A549 (cell line): ENCODE measurements around the gene KCNH4. TPM values are rescaled to one million over a fixed set of nuclear protein-coding genes. Genes with fewer than 3 reads are reported as not detected.

Source experiments
- ATAC-seq, 2 experiments: fragments of 200-7000 bp in 1 of 2; fragments of >200 bp in 1 of 2; cut with Nextera tagmentation in 1 of 2; cut with Tn5 transposase in 1 of 2; 3 replicates each; pipeline versions ENCODE4 v1.8.0 to v1.9.1; 2018 to 2020; ENCODE audit warnings: mild to moderate bottlenecking in 1 of 2, moderate library complexity in 1 of 2
- CTCF ChIA-PET: fragments of 300-600 bp; sonication (Branson Sonifier 250); formaldehyde crosslinking; extraction: SDS; loops from one replicate; lab custom pipeline; 2021; ENCODE audit warnings: antibody characterized with exemption, inconsistent platforms; lab: Yijun Ruan, JAX
- POLR2A ChIA-PET: fragments of 350-600 bp; formaldehyde crosslinking; extraction: SDS; loops from one replicate; lab custom pipeline; 2021; ENCODE audit warnings: antibody characterized with exemption, inconsistent platforms; lab: Yijun Ruan, JAX
- DNase-seq, 2 experiments: peaks; one replicate each; pipeline versions ENCODE4 v3.0.0 to v3.0.0-alpha.2; 2011 to 2016; ENCODE audit warnings: low read depth in 1 of 2, low spot score in 1 of 2
- FAIRE-seq: peaks from 2 replicates; lab custom pipeline; 2011; peaks lifted over from hg19 to GRCh38; lab: Jason Lieb, UNC
- H3K27ac ChIP-seq, 2 experiments: fragments of >200 bp; sonication (Bioruptor Twin); formaldehyde crosslinking; 3 replicates each; pipeline ENCODE4 v1.5.1; 2016 to 2017
- H3K4me1 ChIP-seq: fragments of >200 bp; sonication (Bioruptor Twin); formaldehyde crosslinking; 3 replicates; pipeline ENCODE4 v1.6.1; 2016
- H3K4me2 ChIP-seq: fragments of >200 bp; sonication (Bioruptor Twin); formaldehyde crosslinking; 3 replicates; pipeline ENCODE4 v1.6.1; 2016
- H3K4me3 ChIP-seq: fragments of >200 bp; sonication (Bioruptor Twin); formaldehyde crosslinking; 3 replicates; pipeline ENCODE4 v1.5.1; 2016
- H3K9me3 ChIP-seq: fragments of >200 bp; sonication (Bioruptor Twin); formaldehyde crosslinking; 3 replicates; pipeline ENCODE4 v1.6.1; 2016
- BHLHE40 ChIP-seq: IDR thresholded peaks from 2 replicates; pipeline ENCODE4 v1.6.1; 2012; ENCODE audit warnings: low read depth, low read length, inconsistent platforms
- CBX2 ChIP-seq: fragments of 200-600 bp; sonication (generic); IDR thresholded peaks from 2 replicates; pipeline ENCODE4 v1.6.1; 2016; ENCODE audit warnings: low read depth, mild to moderate bottlenecking, borderline replicate concordance
- CBX8 ChIP-seq: fragments of 200-600 bp; sonication (generic); IDR thresholded peaks from 2 replicates; pipeline ENCODE4 v1.6.1; 2016
- EP300 ChIP-seq, 2 experiments: fragments of >200 bp; sonication (Bioruptor Twin); formaldehyde crosslinking; IDR thresholded peaks; 2 replicates in 1 of 2; 3 replicates in 1 of 2; pipeline ENCODE4 v1.6.1; 2016 to 2017
- ESRRA ChIP-seq: fragments of 150-350 bp; IDR thresholded peaks from 2 replicates; pipeline ENCODE4 v1.6.1; 2014; ENCODE audit warnings: mild to moderate bottlenecking, low read length, borderline replicate concordance
- FOSB ChIP-seq: fragments of 250-450 bp; sonication (Bioruptor Pico); IDR thresholded peaks from 2 replicates; pipeline ENCODE4 v1.5.0; 2020; ENCODE audit warnings: mild to moderate bottlenecking, moderate library complexity
- GATA3 ChIP-seq: IDR thresholded peaks from 2 replicates; pipeline ENCODE4 v1.6.1; 2012; ENCODE audit warnings: borderline replicate concordance
- HEYL ChIP-seq: fragments of 250-450 bp; sonication (Bioruptor Pico); IDR thresholded peaks from 2 replicates; pipeline ENCODE4 v1.8.0; 2021; ENCODE audit warnings: mild to moderate bottlenecking, moderate library complexity
- HOXA7 ChIP-seq: fragments of 250-450 bp; sonication (Bioruptor Pico); IDR thresholded peaks from 2 replicates; pipeline ENCODE4 v1.5.0; 2020; ENCODE audit warnings: mild to moderate bottlenecking, moderate library complexity
- HOXB5 ChIP-seq: fragments of 250-450 bp; sonication (Bioruptor Pico); IDR thresholded peaks from 2 replicates; pipeline ENCODE4 v1.5.0; 2020; ENCODE audit warnings: mild to moderate bottlenecking, moderate library complexity
- JUNB ChIP-seq: fragments of >200 bp; sonication (Bioruptor Twin); formaldehyde crosslinking; IDR thresholded peaks from 2 replicates; pipeline ENCODE4 v1.6.1; 2016
- KDM5A ChIP-seq: fragments of 200-600 bp; sonication (generic); IDR thresholded peaks from 2 replicates; pipeline ENCODE4 v1.6.1; 2016; ENCODE audit warnings: antibody characterized with exemption, mild to moderate bottlenecking
- MAFK ChIP-seq: fragments of 450-650 bp; IDR thresholded peaks from 2 replicates; pipeline ENCODE4 v1.6.1; 2014; ENCODE audit not compliant: partially characterized antibody
- MYC ChIP-seq: IDR thresholded peaks from 2 replicates; pipeline ENCODE4 v1.6.1; 2012; ENCODE audit warnings: mild to moderate bottlenecking, inconsistent platforms, low read length, improper control_type of control experiment, borderline replicate concordance
- NFE2L2 ChIP-seq: fragments of 150-350 bp; conservative IDR thresholded peaks from 2 replicates; pipeline ENCODE4 v1.6.1; 2014; ENCODE audit warnings: low read length
- PHF8 ChIP-seq: fragments of 200-600 bp; sonication (generic); IDR thresholded peaks from 2 replicates; pipeline ENCODE4 v1.6.1; 2016; ENCODE audit warnings: low read depth, mild to moderate bottlenecking, antibody characterized with exemption, moderate library complexity, borderline replicate concordance
- POLR2AphosphoS2 ChIP-seq: conservative IDR thresholded peaks from 2 replicates; pipeline ENCODE4 v1.6.1; 2012; ENCODE audit warnings: low read length, improper control_type of control experiment, inconsistent platforms
- SMC3 ChIP-seq: fragments of >200 bp; sonication (Bioruptor Twin); formaldehyde crosslinking; IDR thresholded peaks from 3 replicates; pipeline ENCODE4 v1.6.1; 2018; ENCODE audit warnings: inconsistent platforms
- TFCP2L1 ChIP-seq: fragments of 250-450 bp; sonication (Bioruptor Pico); IDR thresholded peaks from 2 replicates; pipeline ENCODE4 v1.5.0; 2021; ENCODE audit warnings: mild to moderate bottlenecking
- ZC3H11A ChIP-seq: fragments of 450-650 bp; IDR thresholded peaks from 2 replicates; pipeline ENCODE4 v1.6.1; 2014; ENCODE audit warnings: antibody characterized with exemption, mild to moderate bottlenecking
- ZNF302 ChIP-seq: fragments of 250-450 bp; sonication (Bioruptor Pico); IDR thresholded peaks from 2 replicates; pipeline ENCODE4 v1.9.0; 2021; ENCODE audit warnings: inconsistent platforms, mild to moderate bottlenecking, moderate library complexity
- WGBS: methylation state at CpG from one replicate; pipeline ENCODE4 v1.1.6; 2017; ENCODE audit errors: missing lambda C conversion rate; 5-methylcytosine and 5-hydroxymethylcytosine counted together
- polyA plus RNA-seq, 4 experiments: library from polyadenylated mRNA; depleted of rRNA in 3 of 4; stranded (reverse); fragments of >200 nt; fragmentation: RNase III in 1 of 4; extraction: RNeasy Plus Mini Kit Qiagen cat#74134 plus additional on column Dnase treatment in 1 of 4; gene quantifications; 2 replicates in 3 of 4; 3 replicates in 1 of 4; pipeline ENCODE4 v1.2.3, GENCODE V29; 2011 to 2017
- TF ChIP-seq, protein P1 (sequence below): fragments of 250-450 bp; sonication (Bioruptor Pico); IDR thresholded peaks from 2 replicates; pipeline ENCODE4 v1.5.0; 2020; ENCODE audit warnings: low read depth, mild to moderate bottlenecking, moderate library complexity
- TF ChIP-seq, protein P2 (sequence below): fragments of >200 bp; sonication (Bioruptor Twin); formaldehyde crosslinking; IDR thresholded peaks from 2 replicates; pipeline ENCODE4 v1.6.1; 2016
- TF ChIP-seq, protein P3 (sequence below): fragments of >200 bp; sonication (Bioruptor Twin); formaldehyde crosslinking; IDR thresholded peaks from 3 replicates; pipeline ENCODE4 v1.5.1; 2016
- TF ChIP-seq, protein P4 (sequence below): fragments of 250-450 bp; sonication (Bioruptor Pico); IDR thresholded peaks from 2 replicates; pipeline ENCODE4 v1.5.0; 2021; ENCODE audit warnings: mild to moderate bottlenecking, moderate library complexity, borderline replicate concordance

The KCNH4 gene
- polyA plus RNA-seq, 2 of the 4 experiments (the other 2 are of a cell fraction) = 0.25 to 0.37 TPM

DNA sequence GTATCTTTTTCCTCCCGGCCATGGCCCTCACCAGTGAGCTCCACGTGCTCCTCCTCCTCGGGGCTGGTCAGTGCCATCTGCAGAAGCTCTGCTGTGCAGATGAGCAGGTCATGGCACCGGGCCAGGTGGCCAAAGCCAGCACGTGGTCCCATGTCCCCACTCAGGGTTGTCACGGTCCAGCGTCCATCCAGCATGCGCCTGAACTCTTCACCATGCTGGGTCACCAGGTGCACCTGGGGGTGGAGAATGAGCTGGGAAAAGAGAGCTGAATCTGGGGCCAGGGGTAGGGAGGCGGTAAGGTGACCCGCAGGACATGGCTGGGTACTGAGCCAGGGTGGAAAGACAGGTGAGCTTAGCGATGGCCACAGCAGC lies 69.7 kb downstream of the KCNH4 start (continued):
- TF ChIP-seq CBX8 (no peak), JUNB (no peak), HOXA7 (CRISPR knock-in tag) (no peak)

DNA sequence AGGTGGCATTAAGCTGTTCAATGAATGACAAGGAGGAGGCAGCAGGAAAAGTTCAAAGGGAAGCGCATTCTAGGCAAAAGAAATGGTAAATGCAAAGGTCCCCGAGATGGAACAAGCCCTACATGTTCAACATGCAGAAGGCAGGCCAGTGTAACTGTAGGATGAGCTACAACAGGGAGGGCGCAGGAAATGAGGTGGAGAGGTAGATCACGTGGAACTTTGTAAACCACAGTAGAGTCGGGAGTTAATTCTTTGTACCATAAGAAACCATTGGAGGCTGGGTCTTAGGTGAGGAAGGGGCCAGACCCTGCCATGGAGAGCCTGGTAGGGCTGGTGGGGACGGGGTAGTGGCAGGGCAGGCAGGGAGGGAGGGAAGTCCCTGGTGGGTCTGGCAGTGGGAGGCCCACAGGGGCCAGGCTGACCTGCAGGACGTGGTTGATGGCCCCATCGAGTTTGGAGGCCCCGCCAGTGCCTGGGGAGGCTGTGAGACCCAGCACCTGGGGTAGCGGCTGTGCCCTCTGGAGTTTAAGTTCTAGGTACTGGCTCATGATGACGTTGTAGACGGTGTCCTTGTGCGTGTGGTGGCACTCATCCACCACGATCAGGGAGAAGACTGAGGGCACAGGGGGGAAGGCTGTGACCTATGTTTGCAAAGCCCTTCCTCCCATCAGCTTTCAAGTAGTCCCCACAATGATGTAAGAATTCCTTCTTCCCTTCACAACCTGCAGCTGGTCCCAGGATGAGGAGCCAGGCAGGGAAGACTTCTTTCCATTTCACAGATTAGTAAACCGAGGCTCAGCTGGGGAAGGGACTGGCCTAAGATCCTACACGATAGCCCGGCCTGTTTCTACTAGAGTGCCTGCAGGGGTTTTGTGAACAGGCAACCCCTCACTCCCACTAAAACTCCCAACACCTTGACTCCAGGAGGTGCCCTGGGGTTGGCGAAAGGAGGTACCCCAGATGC lies 70.4 kb downstream of the KCNH4 start:
- no peak for ATAC-seq
- POLR2A ChIA-PET = interaction anchor here (0.7 kb wide), 1 partner anchor 61 kb away, joined by 5 read pairs; no protein-coding TSS in a partner anchor

DNA sequence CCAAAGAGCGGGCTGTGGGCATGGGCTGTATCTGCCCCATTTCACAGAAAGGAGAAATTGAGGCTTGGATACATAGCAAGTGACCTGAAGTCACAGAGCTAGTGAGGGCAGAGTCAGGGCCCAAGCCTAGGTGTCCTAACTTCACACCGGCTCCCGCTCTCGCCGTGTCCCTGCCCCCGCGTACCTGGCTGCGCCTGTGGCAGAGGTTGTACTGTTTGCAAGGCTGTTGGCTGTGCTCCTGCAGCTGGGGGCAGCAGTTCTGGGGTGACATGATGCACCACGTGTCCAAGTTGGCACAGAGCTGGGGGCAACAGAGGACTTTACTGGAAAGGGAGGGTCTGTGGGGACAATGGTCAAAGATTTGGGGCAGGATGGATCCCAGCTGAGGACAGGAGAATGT lies 71.9 kb downstream of the KCNH4 start:
- CTCF ChIA-PET = interaction anchor here (0.6 to 39.5 kb wide), 11 partner anchors 5 to 275 kb away, joined by 3 to 658 read pairs (median 4); partner anchors contain the start of genes CNP, DHX58, DNAJC7 and KAT2A
- H3K9me3 ChIP-seq = no peaks in the 10 kb centered on the region

More for the DNA sequence above, 70.4 kb downstream of the KCNH4 start:
- H3K27ac ChIP-seq = no peak overlapping the region
- H3K4me2 ChIP-seq = no peak overlapping the region
- no peak for TF ChIP-seq MYC
- no peak for TF ChIP-seq GATA3
- no peak for TF ChIP-seq POLR2AphosphoS2
- TF ChIP-seq ZC3H11A = no peak
- TF ChIP-seq EP300 (IDR thresholded peaks at IDR 0.05) = no peak
- no peak for TF ChIP-seq CBX2
- TF ChIP-seq MAFK = no peak
- TF ChIP-seq ESRRA = no peak
- TF ChIP-seq FOSB (CRISPR knock-in tag) = no peak
- TF ChIP-seq, protein P1, sequence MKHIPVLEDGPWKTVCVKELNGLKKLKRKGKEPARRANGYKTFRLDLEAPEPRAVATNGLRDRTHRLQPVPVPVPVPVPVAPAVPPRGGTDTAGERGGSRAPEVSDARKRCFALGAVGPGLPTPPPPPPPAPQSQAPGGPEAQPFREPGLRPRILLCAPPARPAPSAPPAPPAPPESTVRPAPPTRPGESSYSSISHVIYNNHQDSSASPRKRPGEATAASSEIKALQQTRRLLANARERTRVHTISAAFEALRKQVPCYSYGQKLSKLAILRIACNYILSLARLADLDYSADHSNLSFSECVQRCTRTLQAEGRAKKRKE = no peak
- TF ChIP-seq KDM5A = no peak
- TF ChIP-seq, protein P2, sequence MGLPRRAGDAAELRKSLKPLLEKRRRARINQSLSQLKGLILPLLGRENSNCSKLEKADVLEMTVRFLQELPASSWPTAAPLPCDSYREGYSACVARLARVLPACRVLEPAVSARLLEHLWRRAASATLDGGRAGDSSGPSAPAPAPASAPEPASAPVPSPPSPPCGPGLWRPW = no peak
- no peak for TF ChIP-seq TFCP2L1
- TF ChIP-seq PHF8 = no peak
- TF ChIP-seq, protein P3, sequence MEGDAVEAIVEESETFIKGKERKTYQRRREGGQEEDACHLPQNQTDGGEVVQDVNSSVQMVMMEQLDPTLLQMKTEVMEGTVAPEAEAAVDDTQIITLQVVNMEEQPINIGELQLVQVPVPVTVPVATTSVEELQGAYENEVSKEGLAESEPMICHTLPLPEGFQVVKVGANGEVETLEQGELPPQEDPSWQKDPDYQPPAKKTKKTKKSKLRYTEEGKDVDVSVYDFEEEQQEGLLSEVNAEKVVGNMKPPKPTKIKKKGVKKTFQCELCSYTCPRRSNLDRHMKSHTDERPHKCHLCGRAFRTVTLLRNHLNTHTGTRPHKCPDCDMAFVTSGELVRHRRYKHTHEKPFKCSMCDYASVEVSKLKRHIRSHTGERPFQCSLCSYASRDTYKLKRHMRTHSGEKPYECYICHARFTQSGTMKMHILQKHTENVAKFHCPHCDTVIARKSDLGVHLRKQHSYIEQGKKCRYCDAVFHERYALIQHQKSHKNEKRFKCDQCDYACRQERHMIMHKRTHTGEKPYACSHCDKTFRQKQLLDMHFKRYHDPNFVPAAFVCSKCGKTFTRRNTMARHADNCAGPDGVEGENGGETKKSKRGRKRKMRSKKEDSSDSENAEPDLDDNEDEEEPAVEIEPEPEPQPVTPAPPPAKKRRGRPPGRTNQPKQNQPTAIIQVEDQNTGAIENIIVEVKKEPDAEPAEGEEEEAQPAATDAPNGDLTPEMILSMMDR = no peak
- no peak for TF ChIP-seq SMC3
- TF ChIP-seq HEYL (CRISPR knock-in tag) = no peak
- TF ChIP-seq, protein P4, sequence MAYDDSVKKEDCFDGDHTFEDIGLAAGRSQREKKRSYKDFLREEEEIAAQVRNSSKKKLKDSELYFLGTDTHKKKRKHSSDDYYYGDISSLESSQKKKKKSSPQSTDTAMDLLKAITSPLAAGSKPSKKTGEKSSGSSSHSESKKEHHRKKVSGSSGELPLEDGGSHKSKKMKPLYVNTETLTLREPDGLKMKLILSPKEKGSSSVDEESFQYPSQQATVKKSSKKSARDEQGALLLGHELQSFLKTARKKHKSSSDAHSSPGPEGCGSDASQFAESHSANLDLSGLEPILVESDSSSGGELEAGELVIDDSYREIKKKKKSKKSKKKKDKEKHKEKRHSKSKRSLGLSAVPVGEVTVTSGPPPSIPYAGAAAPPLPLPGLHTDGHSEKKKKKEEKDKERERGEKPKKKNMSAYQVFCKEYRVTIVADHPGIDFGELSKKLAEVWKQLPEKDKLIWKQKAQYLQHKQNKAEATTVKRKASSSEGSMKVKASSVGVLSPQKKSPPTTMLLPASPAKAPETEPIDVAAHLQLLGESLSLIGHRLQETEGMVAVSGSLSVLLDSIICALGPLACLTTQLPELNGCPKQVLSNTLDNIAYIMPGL = no peak
- TF ChIP-seq BHLHE40 = no peak
- no peak overlapping the region for H3K4me3 ChIP-seq
- CTCF ChIA-PET = interaction anchor here (1.0 to 39.5 kb wide), 8 partner anchors 4 to 207 kb away, joined by 3 to 658 read pairs (median 237); partner anchors contain the start of genes CNP, DHX58, DNAJC7 and KAT2A
- no peak for DNase-seq
- FAIRE-seq = no peak
- H3K4me1 ChIP-seq = peaks cover 11% of the 10 kb centered on the region; the same call in 1 of the 3 replicates
- WGBS = 84% methylated on average over 18 of the region's 18 CpGs
- H3K9me3 ChIP-seq = no peaks in the 10 kb centered on the region

More for the DNA sequence above, 71.9 kb downstream of the KCNH4 start:
- peaks cover 11% of the 10 kb centered on the region; the same call in 1 of the 3 replicates for H3K4me1 ChIP-seq
- 92% methylated on average over 9 of the region's 9 CpGs for WGBS
- H3K4me3 ChIP-seq = no peak overlapping the region
- no peak overlapping the region for H3K4me2 ChIP-seq
- no peak overlapping the region for H3K27ac ChIP-seq
- POLR2A ChIA-PET = interaction anchor here (1.1 kb wide), 1 partner anchor 92 kb away, joined by 3 read pairs; the partner anchor contains the start of gene DNAJC7
- FAIRE-seq (no peak), DNase-seq (no peak), ATAC-seq (no peak)
- TF ChIP-seq CBX8 (no peak), HOXB5 (CRISPR knock-in tag) (no peak), NFE2L2 (no peak), ZNF302 (CRISPR knock-in tag) (no peak)
- TF ChIP-seq, all 56 proteins: peak for 0
